ENCODE results near the gene UBN2.

GRCh38 chr7:139264220-139264619 lies 33.2 kb downstream of the UBN2 start:
- TF ChIP-seq CTCF (optimal IDR thresholded peaks at IDR 0.05 in 1 of 3, IDR thresholded peaks at IDR 0.05 in 1 of 3, conservative IDR thresholded peaks at IDR 0.05 in 1 of 3; ENCODE audit: extremely low read depth in 1 of 3, insufficient read depth in 2 of 3, low read length in 3 of 3) (no peak), EZH2 (IDR thresholded peaks at IDR 0.05; ENCODE audit: low read length) (no peak)

Data from keratinocyte (primary cell).